NCI-H774 (cell line): Measurements from ENCODE around the gene RAB13.

Experiments
- DNase-seq: peaks from one replicate; lab custom pipeline; 2025; lab: John Stamatoyannopoulos, UW

The RAB13 gene

GRCh38 chr1:153956997-153957715 is 29.0 kb downstream of the RAB13 start:
- no peak for DNase-seq

- DNase-seq, result no peak
Observed at GRCh38 chr1:153954826-153955225, 31.3 kb downstream of the RAB13 start.

GRCh38 chr1:153953859-153954365 is 32.2 kb downstream of the RAB13 start:
- DNase-seq, result no peak

GRCh38 chr1:153951801-153952200 is 34.3 kb downstream of the RAB13 start:
- DNase-seq, result no peak

GRCh38 chr1:153951183-153951582 is 35.0 kb downstream of the RAB13 start:
- DNase-seq, result no peak

GRCh38 chr1:153946622-153947241 is 39.4 kb downstream of the RAB13 start, which contains the start of gene DENND4B:
TSS of gene DENND4B (minus strand) at chr1:153946718. CDS start at chr1:153944374, 2,344 bp downstream.
- DNase-seq, result peak; percentile 80

- DNase-seq, result peak; percentile 47
Observed at GRCh38 chr1:153945795-153946621, 40.1 kb downstream of the RAB13 start.

- DNase-seq, result no peak
Observed at GRCh38 chr1:153945131-153945794, 40.9 kb downstream of the RAB13 start.

- no peak for DNase-seq
Observed at GRCh38 chr1:153944827-153945117, 41.4 kb downstream of the RAB13 start.

- no peak for DNase-seq
Observed at GRCh38 chr1:153944005-153944826, 41.9 kb downstream of the RAB13 start.

GRCh38 chr1:153942766-153943549 is 43.2 kb downstream of the RAB13 start:
- no peak for DNase-seq

- no peak for DNase-seq
Observed at GRCh38 chr1:153941826-153942725, 44.1 kb downstream of the RAB13 start.

GRCh38 chr1:153940756-153941155 is 45.4 kb downstream of the RAB13 start:
- no peak for DNase-seq

- no peak for DNase-seq
Observed at GRCh38 chr1:153939476-153939875, 46.7 kb downstream of the RAB13 start.

- no peak for DNase-seq
Observed at GRCh38 chr1:153938996-153939395, 47.1 kb downstream of the RAB13 start.

- no peak for DNase-seq
Observed at GRCh38 chr1:153937331-153937730, 48.8 kb downstream of the RAB13 start.

GRCh38 chr1:153936011-153936802 is 49.9 kb downstream of the RAB13 start:
- no peak for DNase-seq

GRCh38 chr1:153934746-153935145 is 51.4 kb downstream of the RAB13 start:
- DNase-seq, result no peak

GRCh38 chr1:153933955-153934354 is 52.2 kb downstream of the RAB13 start:
- DNase-seq, result no peak
